Measurements from ENCODE around the gene SEL1L2.

- TF ChIP-seq POLR2A (IDR thresholded peaks at IDR 0.05) = no peak
- TF ChIP-seq CTCF (IDR thresholded peaks at IDR 0.05) = no peak
- TF ChIP-seq POLR2AphosphoS5 (IDR thresholded peaks at IDR 0.05; ENCODE audit: insufficient read depth in 1 of 2, low read depth in 1 of 2) = no peak
Measured at GRCh38 chr20:13915284-13915683, 75.1 kb downstream of the SEL1L2 start.

Data from vagina (tissue), 2 donors.